H1 (cell line): Measurements from ENCODE around the gene PRSS22. TPM values are rescaled to one million over a fixed set of nuclear protein-coding genes. Genes with fewer than 3 reads are reported as not detected.

Experiments
- CTCF ChIA-PET: fragments of 300-600 bp; sonication (Branson Sonifier 250); formaldehyde crosslinking; loops from one replicate; lab custom pipeline; 2021; ENCODE audit not compliant: partially characterized antibody; lab: Charles Lee
- POLR2A ChIA-PET: fragments of 300-600 bp; sonication (Branson Sonifier 250); formaldehyde crosslinking; loops from one replicate; lab custom pipeline; 2021; ENCODE audit warnings: inconsistent platforms; ENCODE audit not compliant: partially characterized antibody; lab: Charles Lee
- DNase-seq, 2 experiments: peaks; one replicate each; pipeline versions ENCODE4 v3.0.0 to v3.0.0-alpha.2; 2010 to 2022; ENCODE audit warnings: low spot score in 2 of 2, low read depth in 1 of 2, mixed read lengths in 1 of 2
- FAIRE-seq: peaks from 2 replicates; lab custom pipeline; 2011; peaks lifted over from hg19 to GRCh38; lab: Jason Lieb, UNC
- H2AFZ ChIP-seq: 2 replicates; pipeline ENCODE4 v1.8.1; 2012; ENCODE audit warnings: low read length, inconsistent platforms
- H2AK5ac ChIP-seq: 2 replicates; pipeline ENCODE4 v1.6.1; 2013; ENCODE audit warnings: low read depth, low read length
- H2BK120ac ChIP-seq: replicated peaks from 2 replicates; pipeline ENCODE3; 2013; ENCODE audit warnings: low read depth, low read length, inconsistent platforms
- H2BK12ac ChIP-seq: 2 replicates; pipeline ENCODE4 v1.6.1; 2013; ENCODE audit warnings: low read depth, low read length
- H2BK15ac ChIP-seq: 2 replicates; pipeline ENCODE4 v1.6.1; 2013; ENCODE audit warnings: low read length
- H2BK20ac ChIP-seq: 2 replicates; pipeline ENCODE4 v1.6.1; 2013; ENCODE audit warnings: low read length
- H2BK5ac ChIP-seq: 2 replicates; pipeline ENCODE4 v1.6.1; 2013; ENCODE audit warnings: low read depth, low read length
- H3K14ac ChIP-seq: 2 replicates; pipeline ENCODE4 v1.6.1; 2013; ENCODE audit warnings: inconsistent platforms; ENCODE audit not compliant: insufficient read length
- H3K18ac ChIP-seq: 2 replicates; pipeline ENCODE4 v1.6.1; 2013; ENCODE audit warnings: low read length; ENCODE audit errors: extremely low read depth
- H3K23ac ChIP-seq: 2 replicates; pipeline ENCODE4 v1.6.1; 2013; ENCODE audit warnings: inconsistent platforms; ENCODE audit not compliant: insufficient read length
- H3K23me2 ChIP-seq: 2 replicates; pipeline ENCODE4 v1.6.1; 2013; ENCODE audit warnings: low read depth, low read length
- H3K27ac ChIP-seq: 2 replicates; pipeline ENCODE4 v1.6.1; 2011; ENCODE audit warnings: low read depth, low read length, inconsistent platforms
- H3K27me3 ChIP-seq, 4 experiments: replicated peaks in 1 of 4; 1 replicate in 1 of 4; 2 replicates in 3 of 4; pipeline versions ENCODE4 v1.6.1 to v1.8.1; 2011 to 2013; ENCODE audit warnings: low read length in 3 of 4, mild to moderate bottlenecking in 3 of 4, inconsistent platforms in 2 of 4, mixed read lengths in 2 of 4, moderate library complexity in 1 of 4; ENCODE audit not compliant: control insufficient read depth in 3 of 4, insufficient read depth in 3 of 4; ENCODE audit errors: extremely low read depth in 1 of 4
- H3K36me3 ChIP-seq, 4 experiments: 2 replicates each; pipeline versions ENCODE4 v1.6.1 to v1.8.1; 2011 to 2013; ENCODE audit warnings: mild to moderate bottlenecking in 4 of 4, low read length in 3 of 4, moderate library complexity in 2 of 4, control low read depth in 1 of 4, inconsistent platforms in 1 of 4; ENCODE audit not compliant: insufficient read depth in 4 of 4, control insufficient read depth in 2 of 4
- H3K4ac ChIP-seq: replicated peaks from 2 replicates; pipeline ENCODE3; 2013; ENCODE audit warnings: low read length, low read depth, mixed read lengths, inconsistent platforms; ENCODE audit not compliant: insufficient read length
- H3K4me1 ChIP-seq, 4 experiments: replicated peaks in 1 of 4; 1 replicate in 1 of 4; 2 replicates in 3 of 4; pipeline versions ENCODE4 v1.6.1 to v1.8.1; 2011 to 2013; ENCODE audit warnings: low read length in 3 of 4, inconsistent platforms in 2 of 4, mixed read lengths in 1 of 4; ENCODE audit not compliant: insufficient read depth in 4 of 4, control insufficient read depth in 3 of 4
- H3K4me2 ChIP-seq, 2 experiments: 2 replicates each; pipeline versions ENCODE4 v1.6.1 to v1.8.1; 2011 to 2013; ENCODE audit warnings: low read depth in 2 of 2, low read length in 2 of 2, control low read depth in 1 of 2, inconsistent platforms in 1 of 2, mild to moderate bottlenecking in 1 of 2; ENCODE audit not compliant: insufficient read depth in 1 of 2
- H3K4me3 ChIP-seq, 4 experiments: fragments of 200-600, 300-600 bp in 1 of 4; sonication (generic), shearing (Covaris generic), sonication (Bioruptor Twin) in 1 of 4; 2 replicates each; pipeline versions ENCODE4 v1.5.1 to v1.8.1; 2011 to 2016; ENCODE audit warnings: low read length in 4 of 4, low read depth in 3 of 4, control low read depth in 2 of 4, inconsistent platforms in 2 of 4, mild to moderate bottlenecking in 2 of 4, mixed read lengths in 1 of 4, moderate library complexity in 1 of 4; ENCODE audit not compliant: insufficient read depth in 2 of 4; ENCODE audit errors: extremely low read depth in 1 of 4
- H3K56ac ChIP-seq: replicated peaks from 2 replicates; pipeline ENCODE3; 2013; ENCODE audit warnings: low read depth, mild to moderate bottlenecking, mixed read lengths, low read length, inconsistent platforms; ENCODE audit not compliant: insufficient read length
- H3K79me1 ChIP-seq: 2 replicates; pipeline ENCODE4 v1.6.1; 2013; ENCODE audit warnings: low read depth, low read length, control low read depth
- H3K79me2 ChIP-seq, 2 experiments: 2 replicates each; pipeline versions ENCODE4 v1.6.1 to v1.8.1; 2012 to 2013; ENCODE audit warnings: low read length in 2 of 2, mild to moderate bottlenecking in 2 of 2, inconsistent platforms in 1 of 2; ENCODE audit not compliant: insufficient read depth in 2 of 2, control insufficient read depth in 1 of 2
- H3K9ac ChIP-seq, 4 experiments: replicated peaks in 1 of 4; 1 replicate in 1 of 4; 2 replicates in 3 of 4; pipeline versions ENCODE4 v1.6.1 to v1.8.1; 2011 to 2013; ENCODE audit warnings: low read depth in 3 of 4, low read length in 3 of 4, control low read depth in 2 of 4, mild to moderate bottlenecking in 2 of 4, moderate library complexity in 2 of 4, inconsistent platforms in 1 of 4; ENCODE audit errors: extremely low read depth in 1 of 4
- H3K9me3 ChIP-seq, 2 experiments: 2 replicates each; pipeline versions ENCODE4 v1.6.1 to v1.8.1; 2012 to 2013; ENCODE audit warnings: mild to moderate bottlenecking in 2 of 2, moderate library complexity in 2 of 2, control low read depth in 1 of 2, inconsistent platforms in 1 of 2, low read depth in 1 of 2, low read length in 1 of 2, mixed read lengths in 1 of 2; ENCODE audit not compliant: insufficient read depth in 2 of 2
- H4K20me1 ChIP-seq, 2 experiments: replicated peaks in 1 of 2; 2 replicates each; pipeline versions ENCODE3 to v1.8.1; 2011 to 2013; ENCODE audit warnings: inconsistent platforms in 2 of 2, low read length in 2 of 2, mild to moderate bottlenecking in 1 of 2; ENCODE audit not compliant: insufficient read depth in 2 of 2, control insufficient read depth in 1 of 2
- H4K5ac ChIP-seq: 2 replicates; pipeline ENCODE4 v1.6.1; 2013; ENCODE audit warnings: low read length, low read depth, mixed read lengths, inconsistent platforms; ENCODE audit not compliant: insufficient read length
- H4K8ac ChIP-seq: 2 replicates; pipeline ENCODE4 v1.8.0; 2013; ENCODE audit warnings: mild to moderate bottlenecking, moderate library complexity, low read length, inconsistent platforms; ENCODE audit not compliant: insufficient read depth; ENCODE audit errors: extremely low read depth
- H4K91ac ChIP-seq: replicated peaks from 2 replicates; pipeline ENCODE3; 2013; ENCODE audit warnings: low read length, mixed read lengths, inconsistent platforms; ENCODE audit not compliant: insufficient read length
- CBX5 ChIP-seq: fragments of 300-800, 300-1000 bp; sonication (generic); IDR thresholded peaks from 2 replicates; pipeline ENCODE4 v1.7.1; 2016; ENCODE audit warnings: antibody characterized with exemption, low read length, low read depth
- CTBP2 ChIP-seq: IDR thresholded peaks from 2 replicates; pipeline ENCODE4 v1.7.0; 2011; ENCODE audit warnings: borderline replicate concordance, mild to moderate bottlenecking, moderate library complexity, mixed read lengths, low read length; ENCODE audit not compliant: insufficient read depth, insufficient read length
- KDM1A ChIP-seq: fragments of 200-600, 300-600 bp; sonication (generic); IDR thresholded peaks from 2 replicates; pipeline ENCODE4 v1.7.1; 2016; ENCODE audit warnings: mild to moderate bottlenecking, low read length, borderline replicate concordance
- KDM4A ChIP-seq: IDR thresholded peaks from one replicate; pipeline ENCODE4 v1.7.1; 2012; ENCODE audit warnings: low read depth, mild to moderate bottlenecking, moderate library complexity, low read length, inconsistent platforms; ENCODE audit not compliant: severe bottlenecking
- KDM5A ChIP-seq: fragments of 200-600 bp; IDR thresholded peaks from 2 replicates; pipeline ENCODE4 v1.7.1; 2012; ENCODE audit warnings: mild to moderate bottlenecking, low read length, inconsistent platforms, mixed read lengths
- MAFK ChIP-seq: IDR thresholded peaks from 2 replicates; pipeline ENCODE4 v1.6.1; 2012; ENCODE audit warnings: low read depth, mild to moderate bottlenecking, improper control_type of control experiment, low read length
- NANOG ChIP-seq: IDR thresholded peaks from 2 replicates; pipeline ENCODE4 v1.6.1; 2011; ENCODE audit warnings: low read length, low read depth, mild to moderate bottlenecking, inconsistent platforms; ENCODE audit not compliant: insufficient read depth, poor library complexity, severe bottlenecking
- SP1 ChIP-seq: IDR thresholded peaks from 2 replicates; pipeline ENCODE4 v1.6.1; 2011; ENCODE audit warnings: low read depth, low read length
- ZNF274 ChIP-seq: IDR thresholded peaks from 2 replicates; pipeline ENCODE4 v1.7.0; 2012; ENCODE audit warnings: low read length, borderline replicate concordance; ENCODE audit errors: extremely low read depth
- WGBS, 2 experiments: shearing (Covaris generic) in 1 of 2; methylation state at CpG; one replicate each; pipeline versions ENCODE4 v1.1.6 to v1.1.7; 2013 to 2015; ENCODE audit warnings: low lambda C conversion rate in 2 of 2, mixed read lengths in 2 of 2, inconsistent platforms in 1 of 2, low coverage in 1 of 2, missing lambda C conversion rate in 1 of 2; ENCODE audit not compliant: insufficient replicate concordance in 2 of 2, insufficient coverage in 1 of 2, insufficient read length in 1 of 2; ENCODE audit errors: extremely low coverage in 1 of 2, missing lambda C conversion rate in 1 of 2; 5-methylcytosine and 5-hydroxymethylcytosine counted together
- polyA plus RNA-seq, 7 experiments: library from polyadenylated mRNA; depleted of rRNA in 3 of 7; stranded (reverse) in 5 of 7; unstranded in 2 of 7; fragments of >200 nt in 5 of 7; fragments of 200-250 nt in 2 of 7; gene quantifications; 1 replicate in 5 of 7; 2 replicates in 1 of 7; 4 replicates in 1 of 7; pipeline versions ENCODE4 v1.2.1 to v1.2.3, GENCODE V29; 2011 to 2013; ENCODE audit warnings: missing spikeins in 2 of 7, mixed read lengths in 2 of 7
- total RNA-seq: library from RNA; stranded (reverse); fragmentation: NEBNext Ultra II Directional; extraction: Animal tissue kit (Norgen Biotek cat#: 25700); gene quantifications from 2 replicates; pipeline ENCODE4 v1.2.1, GENCODE V29; 2021

The PRSS22 gene
- total and polyA plus RNA-seq, 2 of the 8 experiments (the other 6 are each of a cell fraction or from before 2014, with no cell fraction given), result 4.0 to 4.4 TPM

GRCh38 chr16:2854700-2855309, 3.2 kb downstream of the PRSS22 start:
- DNase-seq (peak in 1 of 2 experiments; percentile 80), FAIRE-seq (peak; percentile 88)
- Histone ChIP-seq H3K27me3 (peaks cover 2 to 21% (median 8%) of the 10 kb centered on the region in 4 experiments; a peak in 4 of 7 replicates), H2BK12ac (no peak overlapping the region), H3K23ac (no peak overlapping the region), H3K79me1 (no peaks in the 10 kb centered on the region), H2AK5ac (no peak overlapping the region), H3K9me3 (peaks cover 8 to 15% of the 10 kb centered on the region in 2 experiments), H4K5ac (no peak overlapping the region), H4K91ac (no peak overlapping the region), H4K20me1 (no peaks in the 10 kb centered on the region), H3K27ac (no peak overlapping the region), H2BK20ac (no peak overlapping the region), H3K56ac (no peak overlapping the region), H3K4me3 (no peak overlapping the region), H3K4me1 (peaks cover 3 to 12% (median 6%) of the 10 kb centered on the region in 4 experiments; a peak in 5 of 7 replicates), H2BK120ac (no peak overlapping the region), H3K4me2 (no peak overlapping the region), H3K18ac (no peak overlapping the region), H3K9ac (no peak overlapping the region), H2BK5ac (no peak overlapping the region), H4K8ac (no peak overlapping the region), H3K79me2 (no peaks in the 10 kb centered on the region), H3K23me2 (peaks cover 11% of the 10 kb centered on the region; the same call in 1 of the 2 replicates), H2AFZ (no peak overlapping the region), H3K36me3 (peaks cover 0 to 3% (median 0%) of the 10 kb centered on the region in 4 experiments; a peak in 1 of 8 replicates), H2BK15ac (no peak overlapping the region), H3K14ac (no peak overlapping the region), H3K4ac (no peak overlapping the region)
- WGBS, 2 experiments, result 87% methylated on average over 5 of the region's 5 CpGs; no CpG with 5 or more reads in 1 of the 2 experiments
- ChIA-PET POLR2A (interaction anchor here (1.1 to 1.7 kb wide), 4 partner anchors 12 to 172 kb away, joined by 3 to 4 read pairs (median 3); partner anchors contain the start of gene KCTD5), CTCF (interaction anchor here (0.6 to 7.3 kb wide), 33 partner anchors 9 to 506 kb away, joined by 3 to 74 read pairs (median 4); partner anchors contain the start of gene ZG16B)
- TF ChIP-seq KDM1A (no peak), SP1 (no peak), CBX5 (no peak), NANOG (no peak), CTBP2 (no peak), KDM4A (no peak), ZNF274 (no peak), MAFK (no peak), KDM5A (no peak)
